ENCODE results near the gene SLC35F1. TPM values are rescaled to one million over a fixed set of nuclear protein-coding genes. Genes with fewer than 3 reads are reported as not detected.

Gene SLC35F1
- total RNA-seq, 3 donors from 2014 or later: 0.23 to 6.1 (median 0.29) TPM

GRCh38 chr6:118319416-118319815 is 412.4 kb downstream of the SLC35F1 start:
- Histone ChIP-seq H3K4me1 (ENCODE audit: low read depth) (no peaks in the 10 kb centered on the region), H3K36me3 (ENCODE audit: low read depth) (no peaks in the 10 kb centered on the region), H3K9me3 (no peaks in the 10 kb centered on the region), H3K4me3 (no peak overlapping the region)
- DNase-seq: no peak
- intact Hi-C loops (cut with DNase I, micrococcal nuclease): no loop called here
- no peak for TF ChIP-seq CTCF (IDR thresholded peaks at IDR 0.05)
- no peak for ATAC-seq

GRCh38 chr6:118319894-118320649 is 413.0 kb downstream of the SLC35F1 start:
- no peak for ATAC-seq
- intact Hi-C loops (cut with DNase I, micrococcal nuclease): no loop called here
- Histone ChIP-seq H3K36me3 (ENCODE audit: low read depth) (no peaks in the 10 kb centered on the region), H3K9me3 (no peaks in the 10 kb centered on the region), H3K4me1 (ENCODE audit: low read depth) (no peaks in the 10 kb centered on the region), H3K4me3 (no peak overlapping the region)
- DNase-seq: no peak
- TF ChIP-seq CTCF (IDR thresholded peaks at IDR 0.05): no peak

GRCh38 chr6:118320652-118321051 is 413.6 kb downstream of the SLC35F1 start:
- DNase-seq: no peak
- TF ChIP-seq CTCF (IDR thresholded peaks at IDR 0.05): no peak
- intact Hi-C loops (cut with DNase I, micrococcal nuclease): no loop called here
- ATAC-seq: no peak
- Histone ChIP-seq H3K9me3 (no peaks in the 10 kb centered on the region), H3K36me3 (ENCODE audit: low read depth) (no peaks in the 10 kb centered on the region), H3K4me3 (no peak overlapping the region), H3K4me1 (ENCODE audit: low read depth) (no peaks in the 10 kb centered on the region)

- ATAC-seq: no peak
- Histone ChIP-seq H3K36me3 (ENCODE audit: low read depth) (no peaks in the 10 kb centered on the region), H3K9me3 (no peaks in the 10 kb centered on the region), H3K4me3 (no peak overlapping the region), H3K4me1 (ENCODE audit: low read depth) (no peaks in the 10 kb centered on the region)
- DNase-seq: no peak
- intact Hi-C loops (cut with DNase I, micrococcal nuclease): no loop called here
- no peak for TF ChIP-seq CTCF (IDR thresholded peaks at IDR 0.05)
Measured at GRCh38 chr6:118324116-118324515, 417.1 kb downstream of the SLC35F1 start.

- DNase-seq (no peak), ATAC-seq (no peak)
- Histone ChIP-seq H3K36me3 (ENCODE audit: low read depth) (no peaks in the 10 kb centered on the region), H3K4me3 (no peak overlapping the region), H3K4me1 (ENCODE audit: low read depth) (no peaks in the 10 kb centered on the region), H3K9me3 (no peaks in the 10 kb centered on the region)
- TF ChIP-seq CTCF (IDR thresholded peaks at IDR 0.05): no peak
- intact Hi-C loops (cut with DNase I, micrococcal nuclease): no loop called here
Measured at GRCh38 chr6:118325220-118325860, 418.3 kb downstream of the SLC35F1 start.
